Measurements from ENCODE around the gene ARHGAP22.

Gene ARHGAP22

DNA sequence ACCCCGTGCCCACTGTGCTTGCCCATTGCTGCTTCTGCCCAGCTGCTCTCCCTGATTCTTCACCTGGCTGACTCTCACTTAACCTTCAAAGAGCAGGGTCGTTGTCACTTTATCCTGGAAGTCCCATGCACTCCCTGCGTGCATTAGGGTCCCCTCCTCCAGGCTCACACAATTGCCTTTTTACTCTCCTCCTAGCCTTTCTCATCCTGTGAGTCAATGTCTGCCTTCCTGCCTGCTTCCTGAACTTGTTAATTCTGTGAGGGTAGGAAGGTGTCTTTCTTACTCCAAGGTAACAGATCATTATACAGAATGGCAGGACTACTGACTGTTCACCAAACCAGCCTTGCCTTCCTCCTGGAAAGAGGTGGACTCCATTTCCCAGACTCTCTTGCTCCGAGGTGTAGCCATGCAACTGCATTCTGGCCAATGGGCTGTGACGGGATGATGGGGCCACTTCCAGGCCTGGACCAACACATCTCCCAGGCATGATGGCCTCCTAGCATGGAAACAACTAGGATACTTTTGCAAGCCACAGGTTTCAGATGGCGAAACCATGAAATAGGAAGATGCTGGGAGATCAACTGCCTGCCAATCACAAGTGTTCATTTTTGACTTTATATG, 54.7 kb downstream of the ARHGAP22 start:
- no peak for DNase-seq

- DNase-seq = no peak
Measured at GRCh38 chr10:48549236-48549635, 55.6 kb downstream of the ARHGAP22 start.

DNA sequence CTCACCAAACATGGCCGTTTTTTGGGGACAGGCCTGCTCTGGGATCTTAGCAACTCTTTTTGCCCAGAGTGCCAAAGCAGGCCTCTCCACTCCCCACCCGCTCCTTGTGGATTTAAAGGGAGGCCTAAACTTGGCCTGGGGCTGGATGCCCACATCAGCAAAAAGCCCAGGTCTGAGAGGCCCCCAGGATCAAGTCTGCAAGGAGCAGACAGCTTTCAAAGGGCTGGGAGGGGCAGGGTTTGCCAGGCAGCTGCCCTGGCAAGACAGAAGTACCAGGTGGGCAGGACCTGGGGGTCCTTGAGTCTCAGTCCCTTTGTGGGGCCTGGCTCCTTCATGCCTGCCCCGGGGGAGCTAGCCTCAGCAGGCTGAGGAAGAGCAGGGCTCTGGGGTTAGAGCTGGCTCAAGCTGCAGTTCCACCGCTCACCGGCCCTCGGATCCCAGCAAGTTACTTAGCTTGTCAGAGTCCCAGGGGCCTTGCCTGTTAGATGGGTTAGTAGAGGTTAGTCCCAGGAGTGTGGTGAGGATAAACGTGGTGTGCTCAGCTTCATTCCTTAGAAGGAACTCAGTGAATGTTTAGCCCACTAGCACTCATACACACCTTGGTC, 56.2 kb downstream of the ARHGAP22 start:
- no peak for DNase-seq

GRCh38 chr10:48547981-48548380, 56.9 kb downstream of the ARHGAP22 start:
- DNase-seq = no peak

- DNase-seq = no peak
Measured at GRCh38 chr10:48547061-48547895, 57.6 kb downstream of the ARHGAP22 start.

- DNase-seq = no peak
Measured at GRCh38 chr10:48545462-48546145, 59.3 kb downstream of the ARHGAP22 start.

DNA sequence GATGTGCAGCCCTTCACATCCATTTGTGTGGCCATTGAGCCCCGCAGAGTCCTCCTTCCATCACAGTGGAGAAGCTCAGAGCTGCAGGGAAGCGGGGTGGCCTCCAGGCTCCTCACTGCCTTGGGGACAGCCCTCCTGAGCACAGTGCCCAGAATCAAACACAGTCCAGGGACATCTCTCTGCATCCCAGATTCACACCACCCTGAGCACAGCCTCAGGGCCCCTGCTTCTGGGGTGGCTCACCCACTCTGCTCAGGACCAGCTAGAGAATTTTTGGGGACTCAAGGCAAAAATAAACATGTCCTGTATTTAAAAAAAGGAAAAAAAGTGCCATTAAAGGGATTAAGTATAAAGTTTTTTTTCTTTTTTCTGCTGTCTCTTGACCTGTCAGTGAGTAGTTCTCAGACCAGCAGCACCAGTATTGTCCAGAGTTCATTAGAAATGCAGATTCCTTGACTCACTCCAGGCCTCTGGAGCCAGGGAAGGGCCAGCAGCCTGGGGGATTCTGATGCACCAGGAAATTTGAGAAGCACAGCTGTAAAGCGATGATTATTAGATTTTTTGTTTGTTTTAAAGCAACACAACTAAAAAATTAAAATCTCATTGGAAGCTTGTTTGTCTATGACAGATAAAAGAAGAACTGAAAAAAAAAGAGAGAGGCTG, 61.6 kb downstream of the ARHGAP22 start:
- no peak for DNase-seq

DNA sequence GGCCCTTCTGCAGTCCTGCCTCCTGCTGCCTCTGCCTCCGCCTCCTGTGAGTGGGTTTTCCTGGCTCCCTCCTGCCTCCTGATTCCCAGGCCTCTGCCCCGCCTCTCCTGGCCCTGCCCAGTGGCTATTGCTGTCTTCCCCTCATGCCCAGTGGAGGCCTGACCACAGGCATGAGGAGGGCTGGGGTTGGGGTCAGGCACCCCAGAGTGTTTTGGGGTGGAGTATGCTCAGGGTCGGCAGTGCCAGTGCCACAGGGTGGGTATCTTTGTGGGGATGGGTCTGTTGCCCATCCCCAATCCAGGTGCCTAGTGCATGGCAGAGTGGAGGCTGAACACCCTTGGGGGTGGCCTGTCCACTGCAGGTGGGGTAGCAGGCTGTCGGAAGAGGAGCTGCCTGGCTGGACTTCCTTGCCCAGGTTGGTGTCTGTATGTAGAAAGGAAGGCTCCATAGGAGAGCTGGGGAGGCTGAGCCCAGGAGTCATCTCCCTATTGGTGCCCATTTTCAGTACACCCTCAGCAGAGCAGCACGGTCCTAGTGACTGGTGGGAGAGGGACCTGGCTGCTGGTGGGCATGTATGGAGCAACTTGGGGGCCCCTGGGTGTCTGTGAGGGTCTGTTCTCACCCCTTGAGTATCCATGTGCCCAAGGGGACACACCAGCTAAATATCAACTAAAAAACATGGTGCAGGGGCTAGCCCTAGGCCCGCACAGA, 62.2 kb downstream of the ARHGAP22 start:
- DNase-seq = no peak

DNA sequence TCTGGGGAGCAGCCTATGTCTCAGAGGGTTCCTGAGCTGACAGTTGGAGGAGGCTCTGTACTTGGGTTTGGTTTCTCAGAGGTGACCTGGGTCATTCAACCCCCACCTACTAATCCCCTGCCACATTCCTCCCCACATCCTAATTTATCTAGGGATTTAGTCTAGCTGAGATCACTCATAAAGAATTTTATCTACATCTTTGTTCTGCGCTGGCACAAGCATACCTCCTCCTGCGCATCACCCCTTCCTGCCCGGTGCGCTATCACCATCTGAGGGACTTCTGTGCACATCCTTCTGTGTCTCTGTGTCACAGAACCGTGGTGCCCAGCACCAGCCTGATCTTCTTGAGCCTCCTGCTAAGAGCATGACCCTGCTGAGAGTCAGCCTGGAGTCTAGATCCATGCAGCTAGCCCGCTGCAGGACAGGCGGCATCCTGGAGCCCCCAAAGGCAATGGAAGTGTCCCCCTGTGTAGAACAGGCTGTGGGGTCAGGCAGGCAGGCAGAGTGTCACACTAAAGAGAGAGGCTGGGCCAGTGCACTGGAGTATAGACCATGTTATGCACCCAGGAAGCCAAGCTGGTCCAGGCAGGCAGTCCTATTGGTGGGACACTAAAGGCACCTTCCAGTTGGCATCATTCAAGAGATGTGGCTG, 63.6 kb downstream of the ARHGAP22 start:
- no peak for DNase-seq

- DNase-seq = no peak
Measured at GRCh38 chr10:48538611-48539010, 66.3 kb downstream of the ARHGAP22 start.

GRCh38 chr10:48536916-48537890, 67.7 kb downstream of the ARHGAP22 start:
- no peak for DNase-seq

DNA sequence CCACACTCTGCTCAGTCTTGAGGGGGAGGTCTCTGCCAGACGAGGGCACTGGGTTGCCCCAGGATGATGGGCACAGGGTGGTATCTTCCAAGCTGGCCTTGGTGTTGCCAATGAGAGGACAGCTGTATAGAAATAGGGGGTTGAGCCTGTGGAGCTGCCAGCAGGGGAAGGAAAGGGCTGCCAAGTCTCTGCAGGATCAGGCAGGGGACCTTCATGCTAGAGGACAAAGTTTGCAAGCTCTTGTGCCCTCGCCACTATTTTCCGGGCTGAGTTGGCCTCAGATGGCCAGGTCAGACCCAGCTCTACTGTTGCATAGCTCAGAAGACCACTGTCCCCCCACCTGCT, 68.7 kb downstream of the ARHGAP22 start:
- no peak for DNase-seq

DNA sequence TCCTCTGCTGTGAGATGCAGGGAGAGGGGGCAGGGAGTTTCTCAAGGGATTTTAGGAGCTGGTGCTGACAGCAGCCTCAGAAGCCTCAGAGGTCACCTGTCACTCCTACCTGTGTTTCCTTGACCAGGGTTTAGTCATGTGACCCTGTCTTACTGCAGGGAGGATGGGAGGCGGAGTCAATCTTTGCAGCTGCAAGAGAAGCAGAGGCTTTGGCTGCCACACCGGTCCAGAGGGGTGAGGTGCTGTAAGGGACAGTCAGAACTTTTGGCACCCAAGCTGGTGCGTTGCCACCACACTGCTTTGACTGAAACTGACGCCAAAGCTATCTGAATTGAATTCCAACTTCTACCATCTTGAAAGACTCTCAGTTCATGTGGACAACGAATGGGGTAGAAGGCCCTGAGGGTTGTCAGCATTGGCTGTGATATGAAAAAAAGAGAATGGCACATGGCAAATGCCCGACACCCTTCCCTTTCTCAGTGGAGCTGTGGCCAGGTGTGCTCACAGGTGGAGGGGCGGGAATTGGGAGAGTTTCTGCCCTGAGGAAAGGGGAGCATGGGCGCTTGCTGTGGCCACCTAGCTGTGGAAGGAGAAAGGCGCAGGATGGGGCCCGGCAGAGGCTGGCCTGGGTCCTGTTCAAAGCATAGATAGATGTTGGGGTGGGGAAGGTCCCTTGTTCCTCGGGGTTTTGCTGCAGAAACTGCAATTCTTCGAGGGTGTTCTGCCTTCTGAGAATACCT, 69.3 kb downstream of the ARHGAP22 start:
- DNase-seq = no peak

GRCh38 chr10:48533951-48534720, 70.7 kb downstream of the ARHGAP22 start:
- DNase-seq = no peak

GRCh38 chr10:48533540-48533939, 71.3 kb downstream of the ARHGAP22 start:
- no peak for DNase-seq

DNA sequence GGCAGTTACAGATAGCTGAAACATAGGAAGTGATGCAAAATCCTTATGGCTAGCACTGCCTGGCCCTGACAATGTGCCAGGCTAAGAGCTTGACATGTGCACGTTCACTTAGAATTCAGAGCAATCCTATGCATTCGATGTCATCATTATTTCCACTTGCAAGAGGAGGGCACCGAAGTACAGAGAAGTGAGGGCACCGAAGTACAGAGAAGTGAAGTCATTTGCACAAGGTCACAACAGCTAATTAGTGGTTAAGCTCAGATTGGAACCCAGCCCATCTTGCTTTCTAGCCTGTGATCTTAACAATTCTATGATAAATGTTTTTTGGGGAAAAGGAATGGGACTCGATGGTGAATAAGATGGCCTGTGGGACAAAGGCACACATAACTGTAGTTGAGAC, 73.4 kb downstream of the ARHGAP22 start:
- no peak for DNase-seq

DNA sequence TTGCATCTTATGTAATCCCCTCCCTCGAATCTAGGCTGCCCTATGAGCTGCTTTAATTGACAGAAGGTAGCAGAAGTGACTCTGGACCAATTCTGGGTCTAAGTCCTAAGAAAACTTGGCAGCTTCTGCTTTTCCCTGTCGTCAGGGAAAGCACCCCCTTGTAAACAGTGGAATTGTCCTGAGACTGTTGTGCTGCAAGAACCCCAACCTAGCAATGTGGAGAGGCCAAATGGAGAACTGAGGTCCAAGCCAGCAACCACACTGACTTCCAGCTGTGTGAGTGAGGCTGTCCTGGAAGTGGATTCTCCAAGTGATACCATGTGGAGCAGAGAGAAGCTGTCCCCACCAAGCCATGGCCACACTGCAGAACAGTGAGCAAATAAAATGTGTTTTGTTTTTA, 75.5 kb downstream of the ARHGAP22 start:
- DNase-seq = no peak

DNA sequence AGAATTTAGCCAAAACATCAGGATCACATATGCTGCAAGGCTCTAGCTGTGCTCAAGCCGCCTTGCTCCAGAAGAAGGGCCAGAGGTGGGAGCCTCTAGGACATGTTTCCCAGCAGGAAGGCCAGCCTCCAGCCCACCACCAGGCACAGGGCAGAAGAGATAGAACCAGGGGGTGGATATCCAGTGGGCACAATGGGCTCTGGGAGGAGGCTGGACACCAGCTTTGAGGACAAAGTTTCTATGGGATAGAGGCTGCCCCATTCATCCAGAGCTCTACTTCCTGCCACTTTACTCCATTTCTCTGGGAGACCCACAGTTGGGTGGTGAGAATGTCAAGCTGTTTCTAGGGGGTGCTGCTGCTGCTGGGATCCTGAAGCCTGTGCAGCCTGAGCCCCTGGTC, 77.1 kb downstream of the ARHGAP22 start:
- DNase-seq = no peak

All from T-helper 2 cell (primary cell).